HEK293 (cell line): Measurements from ENCODE around the gene GRK7.

Source experiments
- CTCF ChIA-PET: fragments of 350-600 bp; formaldehyde crosslinking; extraction: SDS; loops from one replicate; lab custom pipeline; 2021; ENCODE audit warnings: antibody characterized with exemption; lab: Yijun Ruan, JAX
- POLR2A ChIA-PET: fragments of 300-600 bp; formaldehyde crosslinking; extraction: SDS; loops from one replicate; lab custom pipeline; 2020; ENCODE audit warnings: antibody characterized with exemption, inconsistent platforms; lab: Yijun Ruan, JAX
- H3K27ac ChIP-seq: fragments of 200-500 bp; sonication (Bioruptor generic); 2 replicates; pipeline ENCODE4 v1.5.1; 2014; ENCODE audit warnings: low read depth, low read length, control low read depth, inconsistent platforms; ENCODE audit errors: extremely low read depth
- H3K36me3 ChIP-seq, 2 experiments: fragments of 200-500 bp in 1 of 2; sonication (Bioruptor generic) in 1 of 2; 1 replicate in 1 of 2; 2 replicates in 1 of 2; pipeline ENCODE4 v1.5.1; 2014 to 2017; ENCODE audit warnings: inconsistent platforms in 2 of 2, low read length in 2 of 2; ENCODE audit not compliant: control insufficient read depth in 2 of 2, insufficient read depth in 1 of 2
- H3K4me1 ChIP-seq: fragments of 200-500 bp; sonication (Bioruptor generic); 2 replicates; pipeline ENCODE4 v1.5.1; 2014; ENCODE audit warnings: mild to moderate bottlenecking, low read length, inconsistent platforms; ENCODE audit not compliant: control insufficient read depth, insufficient read depth
- H3K4me3 ChIP-seq: 2 replicates; pipeline ENCODE4 v1.5.1; 2011; ENCODE audit warnings: low read depth, mild to moderate bottlenecking, control low read depth, low read length, moderate library complexity
- H3K9me3 ChIP-seq: fragments of 200-500 bp; sonication (Bioruptor generic); 2 replicates; pipeline ENCODE4 v1.5.1; 2014; ENCODE audit warnings: low read depth, low read length, inconsistent platforms; ENCODE audit not compliant: control insufficient read depth, insufficient read depth
- KLF16 ChIP-seq: fragments of 450-650 bp; formaldehyde crosslinking; IDR thresholded peaks from 2 replicates; pipeline ENCODE4 v1.5.1; 2017; ENCODE audit warnings: missing biosample characterization, missing genetic modification characterization
- OVOL3 ChIP-seq: fragments of 450-650 bp; formaldehyde crosslinking; IDR thresholded peaks from 2 replicates; pipeline ENCODE4 v1.5.1; 2016; ENCODE audit warnings: missing biosample characterization, missing genetic modification characterization
- RBAK ChIP-seq: fragments of 450-650 bp; formaldehyde crosslinking; IDR thresholded peaks from 2 replicates; pipeline ENCODE4 v1.5.1; 2016; ENCODE audit warnings: missing biosample characterization, missing genetic modification characterization
- SALL2 ChIP-seq: fragments of 450-650 bp; formaldehyde crosslinking; IDR thresholded peaks from 2 replicates; pipeline ENCODE4 v1.5.0; 2017; ENCODE audit warnings: missing biosample characterization, mild to moderate bottlenecking, missing genetic modification characterization, borderline replicate concordance
- ZEB2 ChIP-seq: fragments of 450-650 bp; formaldehyde crosslinking; IDR thresholded peaks from 2 replicates; pipeline ENCODE4 v1.5.1; 2016; ENCODE audit warnings: missing biosample characterization, missing genetic modification characterization
- ZFP37 ChIP-seq: fragments of 450-650 bp; formaldehyde crosslinking; IDR thresholded peaks from 2 replicates; pipeline ENCODE4 v1.5.1; 2016; ENCODE audit warnings: missing biosample characterization, missing genetic modification characterization
- ZNF174 ChIP-seq: fragments of 450-650 bp; formaldehyde crosslinking; IDR thresholded peaks from 2 replicates; pipeline ENCODE4 v1.5.0; 2017; ENCODE audit warnings: missing biosample characterization, mild to moderate bottlenecking, missing genetic modification characterization
- ZNF391 ChIP-seq: fragments of 450-650 bp; formaldehyde crosslinking; IDR thresholded peaks from 2 replicates; pipeline ENCODE4 v1.5.1; 2016; ENCODE audit warnings: low read depth, missing biosample characterization, missing genetic modification characterization, borderline replicate concordance
- ZNF426 ChIP-seq: fragments of 450-650 bp; formaldehyde crosslinking; IDR thresholded peaks from 2 replicates; pipeline ENCODE4 v1.5.1; 2017; ENCODE audit warnings: missing biosample characterization, missing genetic modification characterization, mild to moderate bottlenecking, inconsistent platforms, moderate library complexity
- ZNF48 ChIP-seq: fragments of 450-650 bp; formaldehyde crosslinking; IDR thresholded peaks from 2 replicates; pipeline ENCODE4 v1.5.1; 2016; ENCODE audit warnings: missing biosample characterization, missing genetic modification characterization
- ZNF529 ChIP-seq: fragments of 450-650 bp; formaldehyde crosslinking; IDR thresholded peaks from 2 replicates; pipeline ENCODE4 v1.5.1; 2017; ENCODE audit warnings: missing genetic modification characterization, missing biosample characterization; ENCODE audit not compliant: insufficient replicate concordance
- ZNF555 ChIP-seq: fragments of 450-650 bp; formaldehyde crosslinking; conservative IDR thresholded peaks from 2 replicates; pipeline ENCODE4 v1.5.1; 2017; ENCODE audit warnings: missing biosample characterization, mild to moderate bottlenecking, missing genetic modification characterization, inconsistent platforms
- ZNF621 ChIP-seq: fragments of 450-650 bp; formaldehyde crosslinking; IDR thresholded peaks from 2 replicates; pipeline ENCODE4 v1.5.1; 2017; ENCODE audit warnings: missing biosample characterization, missing genetic modification characterization
- ZNF776 ChIP-seq: fragments of 450-650 bp; formaldehyde crosslinking; IDR thresholded peaks from 2 replicates; pipeline ENCODE4 v1.5.0; 2017; ENCODE audit warnings: missing biosample characterization, missing genetic modification characterization, borderline replicate concordance
- ZNF843 ChIP-seq: fragments of 450-650 bp; formaldehyde crosslinking; IDR thresholded peaks from 2 replicates; pipeline ENCODE4 v1.5.1; 2016; ENCODE audit warnings: missing biosample characterization, missing genetic modification characterization
- TF ChIP-seq, protein P1 (sequence below): fragments of 450-650 bp; formaldehyde crosslinking; IDR thresholded peaks from 2 replicates; pipeline ENCODE4 v1.5.1; 2016; ENCODE audit warnings: missing biosample characterization, missing genetic modification characterization
- TF ChIP-seq, protein P2 (sequence below): fragments of 450-650 bp; formaldehyde crosslinking; IDR thresholded peaks from 2 replicates; pipeline ENCODE4 v1.5.1; 2017; ENCODE audit warnings: missing biosample characterization, missing genetic modification characterization
- TF ChIP-seq, protein P3 (sequence below): fragments of 450-650 bp; formaldehyde crosslinking; IDR thresholded peaks from 2 replicates; pipeline ENCODE4 v1.5.1; 2016; ENCODE audit warnings: missing biosample characterization, missing genetic modification characterization, borderline replicate concordance
- TF ChIP-seq, protein P4 (sequence below): fragments of 450-650 bp; formaldehyde crosslinking; IDR thresholded peaks from 2 replicates; pipeline ENCODE4 v1.5.1; 2016; ENCODE audit warnings: missing biosample characterization, missing genetic modification characterization
- TF ChIP-seq, protein P5 (sequence below): fragments of 450-650 bp; formaldehyde crosslinking; IDR thresholded peaks from 2 replicates; pipeline ENCODE4 v1.5.1; 2016; ENCODE audit warnings: missing biosample characterization, missing genetic modification characterization
- TF ChIP-seq, protein P6 (sequence below): fragments of 450-650 bp; formaldehyde crosslinking; IDR thresholded peaks from 2 replicates; pipeline ENCODE4 v1.5.1; 2016; ENCODE audit warnings: missing biosample characterization, missing genetic modification characterization

The GRK7 gene

DNA sequence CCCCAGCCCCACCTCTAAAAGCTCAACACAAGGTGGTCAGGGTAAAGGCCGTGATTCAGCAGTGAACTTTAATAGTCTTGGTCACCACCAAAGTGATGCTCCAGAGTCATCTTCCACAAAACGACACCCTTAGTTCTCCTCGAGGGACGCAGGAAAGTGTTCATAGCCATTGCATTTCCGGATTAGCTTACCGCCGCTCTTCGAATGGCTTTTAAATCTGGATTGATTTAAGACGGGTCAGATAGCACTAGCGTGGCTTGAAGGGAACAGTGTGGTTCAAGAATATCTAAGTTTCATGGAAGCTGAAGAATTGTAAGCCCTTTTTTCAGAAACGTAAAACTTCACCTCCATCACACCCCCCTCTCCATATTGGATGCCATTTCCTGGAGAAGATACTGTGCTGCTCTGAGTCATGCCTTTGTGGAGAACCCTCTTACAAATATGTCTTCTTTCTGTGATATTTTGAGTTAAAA is 24.3 kb upstream of the GRK7 start (continued):
- TF ChIP-seq, protein P1, sequence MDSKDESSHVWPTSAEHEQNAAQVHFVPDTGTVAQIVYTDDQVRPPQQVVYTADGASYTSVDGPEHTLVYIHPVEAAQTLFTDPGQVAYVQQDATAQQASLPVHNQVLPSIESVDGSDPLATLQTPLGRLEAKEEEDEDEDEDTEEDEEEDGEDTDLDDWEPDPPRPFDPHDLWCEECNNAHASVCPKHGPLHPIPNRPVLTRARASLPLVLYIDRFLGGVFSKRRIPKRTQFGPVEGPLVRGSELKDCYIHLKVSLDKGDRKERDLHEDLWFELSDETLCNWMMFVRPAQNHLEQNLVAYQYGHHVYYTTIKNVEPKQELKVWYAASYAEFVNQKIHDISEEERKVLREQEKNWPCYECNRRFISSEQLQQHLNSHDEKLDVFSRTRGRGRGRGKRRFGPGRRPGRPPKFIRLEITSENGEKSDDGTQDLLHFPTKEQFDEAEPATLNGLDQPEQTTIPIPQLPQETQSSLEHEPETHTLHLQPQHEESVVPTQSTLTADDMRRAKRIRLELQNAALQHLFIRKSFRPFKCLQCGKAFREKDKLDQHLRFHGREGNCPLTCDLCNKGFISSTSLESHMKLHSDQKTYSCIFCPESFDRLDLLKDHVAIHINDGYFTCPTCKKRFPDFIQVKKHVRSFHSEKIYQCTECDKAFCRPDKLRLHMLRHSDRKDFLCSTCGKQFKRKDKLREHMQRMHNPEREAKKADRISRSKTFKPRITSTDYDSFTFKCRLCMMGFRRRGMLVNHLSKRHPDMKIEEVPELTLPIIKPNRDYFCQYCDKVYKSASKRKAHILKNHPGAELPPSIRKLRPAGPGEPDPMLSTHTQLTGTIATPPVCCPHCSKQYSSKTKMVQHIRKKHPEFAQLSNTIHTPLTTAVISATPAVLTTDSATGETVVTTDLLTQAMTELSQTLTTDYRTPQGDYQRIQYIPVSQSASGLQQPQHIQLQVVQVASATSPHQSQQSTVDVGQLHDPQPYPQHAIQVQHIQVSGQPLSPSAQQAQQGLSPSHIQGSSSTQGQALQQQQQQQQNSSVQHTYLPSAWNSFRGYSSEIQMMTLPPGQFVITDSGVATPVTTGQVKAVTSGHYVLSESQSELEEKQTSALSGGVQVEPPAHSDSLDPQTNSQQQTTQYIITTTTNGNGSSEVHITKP (tag by site-specific recombination): peak; percentile 80

DNA sequence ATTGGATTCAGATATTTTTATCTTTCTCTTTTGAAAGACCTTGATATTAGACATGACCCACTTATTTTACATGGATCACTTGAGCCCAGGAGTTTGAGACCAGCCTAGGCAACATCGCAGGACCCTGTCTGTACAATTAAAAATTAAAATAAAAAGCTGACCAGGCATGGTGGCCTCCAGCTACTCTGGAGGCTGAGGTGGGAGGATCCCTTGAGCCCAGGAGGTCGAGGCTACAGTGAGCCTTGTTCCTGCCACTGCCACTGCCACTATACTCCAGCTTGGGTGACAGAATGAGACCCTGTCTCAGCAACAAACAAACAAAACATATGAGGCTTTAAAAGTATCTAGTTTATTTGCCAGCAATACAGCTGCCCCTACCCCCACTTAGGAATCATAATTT is 23.5 kb upstream of the GRK7 start:
- TF ChIP-seq ZNF776 (tag by site-specific recombination) (no peak), ZNF529 (no peak), RBAK (tag by site-specific recombination) (no peak), ZNF48 (tag by site-specific recombination) (no peak), ZNF843 (no peak), ZEB2 (no peak), ZNF555 (no peak), SALL2 (tag by site-specific recombination) (no peak), ZNF174 (no peak), ZNF621 (tag by site-specific recombination) (no peak), ZFP37 (no peak), KLF16 (no peak), OVOL3 (tag by site-specific recombination) (no peak), ZNF391 (tag by site-specific recombination) (no peak), ZNF426 (no peak)
- TF ChIP-seq, protein P2, sequence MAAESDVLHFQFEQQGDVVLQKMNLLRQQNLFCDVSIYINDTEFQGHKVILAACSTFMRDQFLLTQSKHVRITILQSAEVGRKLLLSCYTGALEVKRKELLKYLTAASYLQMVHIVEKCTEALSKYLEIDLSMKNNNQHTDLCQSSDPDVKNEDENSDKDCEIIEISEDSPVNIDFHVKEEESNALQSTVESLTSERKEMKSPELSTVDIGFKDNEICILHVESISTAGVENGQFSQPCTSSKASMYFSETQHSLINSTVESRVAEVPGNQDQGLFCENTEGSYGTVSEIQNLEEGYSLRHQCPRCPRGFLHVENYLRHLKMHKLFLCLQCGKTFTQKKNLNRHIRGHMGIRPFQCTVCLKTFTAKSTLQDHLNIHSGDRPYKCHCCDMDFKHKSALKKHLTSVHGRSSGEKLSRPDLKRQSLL (tag by site-specific recombination): no peak
- TF ChIP-seq, protein P3, sequence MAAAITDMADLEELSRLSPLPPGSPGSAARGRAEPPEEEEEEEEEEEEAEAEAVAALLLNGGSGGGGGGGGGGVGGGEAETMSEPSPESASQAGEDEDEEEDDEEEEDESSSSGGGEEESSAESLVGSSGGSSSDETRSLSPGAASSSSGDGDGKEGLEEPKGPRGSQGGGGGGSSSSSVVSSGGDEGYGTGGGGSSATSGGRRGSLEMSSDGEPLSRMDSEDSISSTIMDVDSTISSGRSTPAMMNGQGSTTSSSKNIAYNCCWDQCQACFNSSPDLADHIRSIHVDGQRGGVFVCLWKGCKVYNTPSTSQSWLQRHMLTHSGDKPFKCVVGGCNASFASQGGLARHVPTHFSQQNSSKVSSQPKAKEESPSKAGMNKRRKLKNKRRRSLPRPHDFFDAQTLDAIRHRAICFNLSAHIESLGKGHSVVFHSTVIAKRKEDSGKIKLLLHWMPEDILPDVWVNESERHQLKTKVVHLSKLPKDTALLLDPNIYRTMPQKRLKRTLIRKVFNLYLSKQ (tag by site-specific recombination): no peak
- TF ChIP-seq, protein P4, sequence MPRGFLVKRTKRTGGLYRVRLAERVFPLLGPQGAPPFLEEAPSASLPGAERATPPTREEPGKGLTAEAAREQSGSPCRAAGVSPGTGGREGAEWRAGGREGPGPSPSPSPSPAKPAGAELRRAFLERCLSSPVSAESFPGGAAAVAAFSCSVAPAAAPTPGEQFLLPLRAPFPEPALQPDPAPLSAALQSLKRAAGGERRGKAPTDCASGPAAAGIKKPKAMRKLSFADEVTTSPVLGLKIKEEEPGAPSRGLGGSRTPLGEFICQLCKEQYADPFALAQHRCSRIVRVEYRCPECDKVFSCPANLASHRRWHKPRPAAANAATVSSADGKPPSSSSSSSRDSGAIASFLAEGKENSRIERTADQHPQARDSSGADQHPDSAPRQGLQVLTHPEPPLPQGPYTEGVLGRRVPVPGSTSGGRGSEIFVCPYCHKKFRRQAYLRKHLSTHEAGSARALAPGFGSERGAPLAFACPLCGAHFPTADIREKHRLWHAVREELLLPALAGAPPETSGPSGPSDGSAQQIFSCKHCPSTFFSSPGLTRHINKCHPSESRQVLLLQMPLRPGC: no peak
- TF ChIP-seq, protein P5, sequence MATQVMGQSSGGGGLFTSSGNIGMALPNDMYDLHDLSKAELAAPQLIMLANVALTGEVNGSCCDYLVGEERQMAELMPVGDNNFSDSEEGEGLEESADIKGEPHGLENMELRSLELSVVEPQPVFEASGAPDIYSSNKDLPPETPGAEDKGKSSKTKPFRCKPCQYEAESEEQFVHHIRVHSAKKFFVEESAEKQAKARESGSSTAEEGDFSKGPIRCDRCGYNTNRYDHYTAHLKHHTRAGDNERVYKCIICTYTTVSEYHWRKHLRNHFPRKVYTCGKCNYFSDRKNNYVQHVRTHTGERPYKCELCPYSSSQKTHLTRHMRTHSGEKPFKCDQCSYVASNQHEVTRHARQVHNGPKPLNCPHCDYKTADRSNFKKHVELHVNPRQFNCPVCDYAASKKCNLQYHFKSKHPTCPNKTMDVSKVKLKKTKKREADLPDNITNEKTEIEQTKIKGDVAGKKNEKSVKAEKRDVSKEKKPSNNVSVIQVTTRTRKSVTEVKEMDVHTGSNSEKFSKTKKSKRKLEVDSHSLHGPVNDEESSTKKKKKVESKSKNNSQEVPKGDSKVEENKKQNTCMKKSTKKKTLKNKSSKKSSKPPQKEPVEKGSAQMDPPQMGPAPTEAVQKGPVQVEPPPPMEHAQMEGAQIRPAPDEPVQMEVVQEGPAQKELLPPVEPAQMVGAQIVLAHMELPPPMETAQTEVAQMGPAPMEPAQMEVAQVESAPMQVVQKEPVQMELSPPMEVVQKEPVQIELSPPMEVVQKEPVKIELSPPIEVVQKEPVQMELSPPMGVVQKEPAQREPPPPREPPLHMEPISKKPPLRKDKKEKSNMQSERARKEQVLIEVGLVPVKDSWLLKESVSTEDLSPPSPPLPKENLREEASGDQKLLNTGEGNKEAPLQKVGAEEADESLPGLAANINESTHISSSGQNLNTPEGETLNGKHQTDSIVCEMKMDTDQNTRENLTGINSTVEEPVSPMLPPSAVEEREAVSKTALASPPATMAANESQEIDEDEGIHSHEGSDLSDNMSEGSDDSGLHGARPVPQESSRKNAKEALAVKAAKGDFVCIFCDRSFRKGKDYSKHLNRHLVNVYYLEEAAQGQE: no peak
- TF ChIP-seq, protein P6, sequence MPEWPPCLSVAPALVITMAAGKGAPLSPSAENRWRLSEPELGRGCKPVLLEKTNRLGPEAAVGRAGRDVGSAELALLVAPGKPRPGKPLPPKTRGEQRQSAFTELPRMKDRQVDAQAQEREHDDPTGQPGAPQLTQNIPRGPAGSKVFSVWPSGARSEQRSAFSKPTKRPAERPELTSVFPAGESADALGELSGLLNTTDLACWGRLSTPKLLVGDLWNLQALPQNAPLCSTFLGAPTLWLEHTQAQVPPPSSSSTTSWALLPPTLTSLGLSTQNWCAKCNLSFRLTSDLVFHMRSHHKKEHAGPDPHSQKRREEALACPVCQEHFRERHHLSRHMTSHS: no peak
- Histone ChIP-seq H3K4me3 (peak overlapping the region; percentile 94; the same call in 1 of the 2 replicates), H3K9me3 (no peaks in the 10 kb centered on the region), H3K27ac (no peak overlapping the region), H3K36me3 (peaks cover 0 to 12% of the 10 kb centered on the region in 2 experiments; a peak in 1 of 3 replicates), H3K4me1 (no peaks in the 10 kb centered on the region)
- CTCF ChIA-PET: interaction anchor here (1.0 to 1.8 kb wide), 2 partner anchors 53 to 135 kb away, joined by 4 read pairs; no protein-coding TSS in a partner anchor
- POLR2A ChIA-PET: no interaction called here
